ENCODE results near the gene KCNF1.

KCNF1 gene

DNA sequence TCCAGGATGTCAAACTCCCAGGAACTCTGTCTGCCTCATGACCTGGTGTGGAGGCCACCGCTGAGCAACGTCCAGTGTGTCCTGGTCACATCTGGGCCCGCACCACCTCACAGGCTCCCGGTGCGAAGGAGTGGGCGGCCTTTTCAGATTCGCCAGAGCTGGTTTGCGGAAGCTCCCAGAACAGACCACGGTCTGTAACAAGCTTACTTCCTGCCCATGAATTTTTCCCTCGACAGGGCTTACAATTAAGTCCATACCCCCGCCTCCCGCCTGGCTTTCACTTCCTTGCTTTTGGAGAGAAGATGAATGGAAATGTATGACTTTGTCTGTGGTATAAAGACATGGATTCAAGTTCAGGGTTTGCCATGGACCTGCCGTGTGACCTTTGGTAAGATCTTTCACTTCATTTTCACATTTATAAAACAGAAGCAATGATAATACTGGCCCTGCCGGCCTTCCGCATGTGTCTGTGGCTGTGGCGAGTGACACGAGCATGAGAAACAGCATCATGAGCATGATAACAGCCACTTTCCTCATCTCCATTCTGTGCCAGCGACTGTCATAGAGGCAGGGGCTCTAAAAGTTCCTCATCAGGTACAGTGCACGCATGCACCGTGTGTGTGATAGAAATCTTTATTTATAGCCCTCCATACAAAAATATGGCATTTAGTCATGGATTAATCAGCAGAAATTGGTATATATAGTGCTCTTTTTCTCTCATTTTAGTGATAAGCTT, 31.0 kb upstream of the KCNF1 start:
- TF ChIP-seq, protein P1, sequence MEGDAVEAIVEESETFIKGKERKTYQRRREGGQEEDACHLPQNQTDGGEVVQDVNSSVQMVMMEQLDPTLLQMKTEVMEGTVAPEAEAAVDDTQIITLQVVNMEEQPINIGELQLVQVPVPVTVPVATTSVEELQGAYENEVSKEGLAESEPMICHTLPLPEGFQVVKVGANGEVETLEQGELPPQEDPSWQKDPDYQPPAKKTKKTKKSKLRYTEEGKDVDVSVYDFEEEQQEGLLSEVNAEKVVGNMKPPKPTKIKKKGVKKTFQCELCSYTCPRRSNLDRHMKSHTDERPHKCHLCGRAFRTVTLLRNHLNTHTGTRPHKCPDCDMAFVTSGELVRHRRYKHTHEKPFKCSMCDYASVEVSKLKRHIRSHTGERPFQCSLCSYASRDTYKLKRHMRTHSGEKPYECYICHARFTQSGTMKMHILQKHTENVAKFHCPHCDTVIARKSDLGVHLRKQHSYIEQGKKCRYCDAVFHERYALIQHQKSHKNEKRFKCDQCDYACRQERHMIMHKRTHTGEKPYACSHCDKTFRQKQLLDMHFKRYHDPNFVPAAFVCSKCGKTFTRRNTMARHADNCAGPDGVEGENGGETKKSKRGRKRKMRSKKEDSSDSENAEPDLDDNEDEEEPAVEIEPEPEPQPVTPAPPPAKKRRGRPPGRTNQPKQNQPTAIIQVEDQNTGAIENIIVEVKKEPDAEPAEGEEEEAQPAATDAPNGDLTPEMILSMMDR (IDR thresholded peaks at IDR 0.05; ENCODE audit: low read depth, low read length) = no peak
- H3K4me3 ChIP-seq (ENCODE audit: low read depth, low read length) = no peak overlapping the region

DNA sequence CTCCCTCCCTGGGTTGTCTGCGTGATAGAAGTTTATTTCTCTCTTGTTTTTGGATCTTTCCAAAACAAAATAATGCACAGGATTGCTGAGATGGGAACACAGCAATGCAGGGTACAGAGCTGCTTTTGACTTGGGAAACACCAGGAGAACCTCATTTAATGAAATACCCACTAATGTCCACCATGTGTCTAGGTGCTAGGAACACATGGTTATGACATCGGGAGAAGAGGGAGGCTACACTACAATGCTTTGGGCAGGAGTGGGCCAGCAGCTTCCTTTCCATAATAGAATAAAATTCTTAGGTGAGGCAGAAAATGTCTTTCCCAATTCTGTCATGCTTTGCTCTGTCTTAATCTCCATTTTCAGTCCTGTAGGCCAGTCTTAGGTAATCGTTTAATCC, 29.2 kb upstream of the KCNF1 start:
- TF ChIP-seq, protein P1 (IDR thresholded peaks at IDR 0.05; ENCODE audit: low read depth, low read length) = no peak

DNA sequence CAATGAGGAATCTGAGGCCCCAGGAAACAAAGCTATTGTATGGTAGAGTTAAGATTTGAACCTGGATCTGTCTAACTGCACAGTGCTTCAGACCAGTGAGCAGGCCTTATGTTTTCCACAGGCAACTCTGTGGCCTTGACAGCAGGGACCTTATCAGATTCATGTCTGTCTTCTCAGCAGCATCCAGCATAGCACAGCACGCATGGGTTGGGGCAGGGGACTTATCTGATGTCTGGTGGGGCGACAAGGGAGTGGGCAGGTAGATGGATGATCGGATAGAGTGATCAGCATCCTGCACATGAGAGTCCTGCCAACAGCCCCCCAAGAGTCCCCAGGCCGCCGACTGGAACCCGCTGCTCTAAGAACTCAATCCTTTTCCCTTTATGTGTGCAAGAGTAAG, 28.7 kb upstream of the KCNF1 start:
- H3K4me3 ChIP-seq (ENCODE audit: low read depth, low read length) = no peak overlapping the region
- TF ChIP-seq, protein P1 (IDR thresholded peaks at IDR 0.05; ENCODE audit: low read depth, low read length) = no peak

More for the DNA sequence above, 29.2 kb upstream of the KCNF1 start:
- no peak overlapping the region for H3K4me3 ChIP-seq (ENCODE audit: low read depth, low read length)

DNA sequence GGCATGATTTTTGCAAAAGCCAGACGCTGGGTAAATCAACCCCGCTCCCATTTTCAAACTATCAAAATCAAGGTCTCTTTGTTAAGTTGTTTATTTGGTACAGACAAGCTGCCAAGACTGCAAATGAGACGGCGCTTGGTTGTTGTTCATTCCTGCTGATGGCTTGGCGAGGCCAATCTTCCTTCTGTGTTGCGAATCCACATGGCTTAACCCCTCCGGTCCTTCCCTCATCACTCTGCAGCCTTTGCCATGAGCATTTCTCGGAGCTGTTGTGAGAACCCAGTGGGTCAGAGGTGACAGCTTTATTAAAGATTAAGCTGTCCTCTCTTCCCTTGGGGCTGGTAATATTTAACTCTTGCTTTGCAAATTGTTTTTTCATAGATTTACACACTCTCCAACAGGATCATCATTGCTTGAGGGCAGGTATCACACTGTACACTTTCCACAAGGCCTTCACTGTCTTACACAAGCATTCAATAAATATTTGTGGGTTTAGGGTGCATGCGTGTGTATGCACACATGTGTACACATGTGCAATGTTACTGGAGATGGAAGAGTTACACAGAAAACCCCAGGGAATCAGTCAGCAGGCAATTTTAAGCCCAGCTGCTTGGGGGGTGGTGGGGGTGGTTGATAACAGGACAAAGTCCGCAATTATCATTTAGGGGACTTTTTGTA, 27.8 kb upstream of the KCNF1 start:
- TF ChIP-seq, protein P1 (IDR thresholded peaks at IDR 0.05; ENCODE audit: low read depth, low read length) = no peak
- H3K4me3 ChIP-seq (ENCODE audit: low read depth, low read length) = no peak overlapping the region

DNA sequence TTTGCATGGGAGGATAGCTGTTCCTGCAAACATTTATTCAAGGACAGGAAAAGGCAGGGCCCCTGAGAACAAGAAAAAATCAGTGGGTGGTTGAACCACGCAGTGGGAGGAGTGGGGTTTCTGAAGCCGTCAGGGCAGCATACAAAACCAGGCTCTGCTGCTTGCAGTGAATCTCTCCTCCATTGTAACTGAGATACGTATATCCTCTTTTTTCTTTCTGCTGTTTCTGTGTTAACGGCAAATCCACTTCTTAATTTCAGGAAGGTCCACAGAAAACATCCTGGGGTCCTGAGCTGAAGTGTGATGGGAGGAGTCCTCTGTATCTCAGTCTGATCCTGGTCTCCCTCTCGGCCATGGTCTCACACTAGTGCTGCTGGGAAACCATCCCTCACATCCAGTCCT, 27.2 kb upstream of the KCNF1 start:
- TF ChIP-seq, protein P1 (IDR thresholded peaks at IDR 0.05; ENCODE audit: low read depth, low read length) = no peak
- no peak overlapping the region for H3K4me3 ChIP-seq (ENCODE audit: low read depth, low read length)

DNA sequence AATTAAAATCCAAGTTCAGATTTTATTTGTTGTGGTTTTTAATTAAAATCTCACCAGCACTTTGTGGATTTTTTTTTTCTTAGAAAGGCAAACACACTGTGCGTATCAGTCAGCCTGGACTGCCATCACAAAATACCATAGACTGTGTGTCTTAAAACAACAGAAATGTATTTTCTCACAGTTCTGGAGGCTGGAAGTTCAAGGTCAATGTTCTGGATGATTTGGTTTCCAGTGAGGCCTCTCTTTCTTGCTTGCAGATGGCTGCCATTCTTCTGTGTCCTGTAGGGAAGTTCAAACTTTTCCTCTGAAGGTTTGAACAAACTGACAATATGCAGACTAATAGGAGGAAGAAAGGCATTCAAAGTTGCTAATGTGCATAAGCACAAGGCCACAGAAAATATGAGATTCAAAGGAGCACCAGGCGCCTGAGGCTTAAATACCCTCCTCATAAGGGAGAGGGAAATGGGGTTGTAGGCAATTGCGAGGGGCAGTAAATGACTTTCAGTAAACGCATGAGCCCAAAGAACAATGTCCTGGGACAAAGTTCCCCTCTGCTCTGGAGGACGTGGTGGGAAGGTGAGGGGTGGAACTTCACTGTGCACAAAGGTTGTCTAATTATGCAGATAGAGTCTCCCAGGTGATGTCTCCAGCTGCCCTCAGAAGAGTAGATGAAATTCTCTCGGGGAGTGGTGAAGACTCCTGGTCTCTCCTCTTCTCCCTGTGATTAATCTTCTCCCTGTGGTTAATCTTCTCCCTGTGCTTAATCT, 26.5 kb upstream of the KCNF1 start:
- TF ChIP-seq, protein P1 (IDR thresholded peaks at IDR 0.05; ENCODE audit: low read depth, low read length) = no peak
- no peak overlapping the region for H3K4me3 ChIP-seq (ENCODE audit: low read depth, low read length)
